Neural progenitor cell (in vitro differentiated cells): Measurements from ENCODE around the gene PHACTR1. TPM values are rescaled to one million over a fixed set of nuclear protein-coding genes. Genes with fewer than 3 reads are reported as not detected.

Experiments used
- DNase-seq: peaks from one replicate; pipeline ENCODE4 v3.0.0-alpha.2; 2016; ENCODE audit warnings: low spot score
- H2AFZ ChIP-seq: fragments of 200-600 bp; sonication (generic); replicated peaks from 2 replicates; pipeline ENCODE4 v1.6.1; 2016; ENCODE audit warnings: antibody characterized with exemption
- H3F3A ChIP-seq: fragments of 200-600 bp; sonication (generic); 2 replicates; pipeline ENCODE4 v1.6.1; 2016; ENCODE audit warnings: antibody characterized with exemption, low read depth
- H3K27ac ChIP-seq: fragments of 200-600 bp; sonication (generic); 2 replicates; pipeline ENCODE4 v1.5.1; 2016; ENCODE audit warnings: mild to moderate bottlenecking
- H3K27me3 ChIP-seq: fragments of 200-600 bp; sonication (generic); 2 replicates; pipeline ENCODE4 v1.6.1; 2016; ENCODE audit warnings: mild to moderate bottlenecking, moderate library complexity
- H3K36me3 ChIP-seq: fragments of 200-600 bp; sonication (generic); 2 replicates; pipeline ENCODE4 v1.5.1; 2016
- H3K4me1 ChIP-seq: fragments of 200-600 bp; sonication (generic); 2 replicates; pipeline ENCODE4 v1.6.1; 2016; ENCODE audit warnings: mixed run types
- H3K4me2 ChIP-seq: fragments of 200-600 bp; sonication (generic); 2 replicates; pipeline ENCODE4 v1.6.1; 2016
- H3K4me3 ChIP-seq: fragments of 200-600 bp; sonication (generic); 2 replicates; pipeline ENCODE4 v1.5.1; 2016
- H3K79me2 ChIP-seq: fragments of 200-600 bp; sonication (generic); 2 replicates; pipeline ENCODE4 v1.6.1; 2016; ENCODE audit warnings: low read depth
- H3K9ac ChIP-seq: fragments of 200-600 bp; sonication (generic); 2 replicates; pipeline ENCODE4 v1.6.1; 2016
- H3K9me3 ChIP-seq: fragments of 200-600 bp; sonication (generic); 2 replicates; pipeline ENCODE4 v1.5.1; 2016; ENCODE audit warnings: low read depth
- H4K20me1 ChIP-seq: fragments of 200-600 bp; sonication (generic); 2 replicates; pipeline ENCODE4 v1.6.1; 2016; ENCODE audit warnings: low read depth
- H3K27ac Mint-ChIP-seq: 3 replicates; pipeline ENCODE4 v1.8.0; 2021; ENCODE audit warnings: mixed read lengths
- H3K27me3 Mint-ChIP-seq: 2 replicates; pipeline ENCODE4 v1.8.0; 2022; ENCODE audit warnings: low read depth, mild to moderate bottlenecking, inconsistent platforms, moderate library complexity, mixed read lengths; ENCODE audit not compliant: insufficient read depth
- H3K36me3 Mint-ChIP-seq: 3 replicates; pipeline ENCODE4 v1.8.0; 2021; ENCODE audit warnings: mixed read lengths
- H3K4me1 Mint-ChIP-seq: 3 replicates; pipeline ENCODE4 v1.8.0; 2021; ENCODE audit warnings: mixed read lengths
- H3K4me3 Mint-ChIP-seq: 3 replicates; pipeline ENCODE4 v1.8.0; 2021; ENCODE audit warnings: mild to moderate bottlenecking, moderate library complexity, mixed read lengths
- H3K9me3 Mint-ChIP-seq: 3 replicates; pipeline ENCODE4 v1.8.0; 2020; ENCODE audit warnings: mixed read lengths
- EZH2 ChIP-seq: fragments of 200-600 bp; sonication (generic); IDR thresholded peaks from 2 replicates; pipeline ENCODE4 v1.6.1; 2017; ENCODE audit warnings: antibody characterized with exemption, mild to moderate bottlenecking, moderate library complexity
- EZH2phosphoT487 ChIP-seq: fragments of 200-600 bp; sonication (generic); IDR thresholded peaks from 2 replicates; pipeline ENCODE4 v1.6.1; 2017; ENCODE audit warnings: antibody characterized with exemption
- total RNA-seq: library from RNA; depleted of rRNA; stranded (reverse); fragments of >200 nt; gene quantifications from 2 replicates; pipeline ENCODE4 v1.2.3, GENCODE V29; 2015; ENCODE audit warnings: low replicate concordance
- TF ChIP-seq, protein P1 (sequence below): fragments of 200-600 bp; sonication (generic); IDR thresholded peaks from 2 replicates; pipeline ENCODE4 v1.5.1; 2017; ENCODE audit warnings: antibody characterized with exemption, mild to moderate bottlenecking

PHACTR1 gene
- total RNA-seq, 1 donor from 2014 or later: 2.4 TPM

DNA sequence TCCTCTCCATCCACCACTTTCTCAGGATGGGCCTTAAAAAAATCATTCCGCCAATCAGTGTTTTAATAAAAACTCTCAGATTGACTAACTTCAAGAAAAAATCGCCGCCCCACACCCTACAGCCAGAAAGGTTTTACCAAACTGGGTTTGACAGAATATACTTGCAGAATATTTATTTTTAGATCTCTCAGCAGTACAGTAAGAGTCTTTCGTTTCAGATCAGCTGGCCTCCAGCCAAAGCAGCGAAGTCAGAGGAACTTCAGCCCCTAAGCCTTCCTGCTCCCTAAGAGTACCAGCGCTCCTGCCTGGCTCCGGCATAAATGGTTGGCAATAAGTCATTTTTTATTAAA lies 587.1 kb downstream of the PHACTR1 start:
- Histone ChIP-seq H3K9me3 (no peaks in the 10 kb centered on the region), H3K79me2 (no peaks in the 10 kb centered on the region), H3K27me3 (no peaks in the 10 kb centered on the region), H4K20me1 (no peaks in the 10 kb centered on the region), H3K36me3 (peaks cover 13% of the 10 kb centered on the region), H3K4me2 (no peak overlapping the region), H3K4me1 (no peaks in the 10 kb centered on the region), H2AFZ (no peak overlapping the region), H3K9ac (no peak overlapping the region), H3K27ac (no peak overlapping the region), H3K4me3 (no peak overlapping the region), H3F3A (no peaks in the 10 kb centered on the region)
- no peaks in the 10 kb centered on the region for H3K4me1 Mint-ChIP-seq
- H3K36me3 Mint-ChIP-seq: peaks cover 25% of the 10 kb centered on the region
- TF ChIP-seq EZH2phosphoT487 (no peak), EZH2 (no peak)
- TF ChIP-seq, protein P1, sequence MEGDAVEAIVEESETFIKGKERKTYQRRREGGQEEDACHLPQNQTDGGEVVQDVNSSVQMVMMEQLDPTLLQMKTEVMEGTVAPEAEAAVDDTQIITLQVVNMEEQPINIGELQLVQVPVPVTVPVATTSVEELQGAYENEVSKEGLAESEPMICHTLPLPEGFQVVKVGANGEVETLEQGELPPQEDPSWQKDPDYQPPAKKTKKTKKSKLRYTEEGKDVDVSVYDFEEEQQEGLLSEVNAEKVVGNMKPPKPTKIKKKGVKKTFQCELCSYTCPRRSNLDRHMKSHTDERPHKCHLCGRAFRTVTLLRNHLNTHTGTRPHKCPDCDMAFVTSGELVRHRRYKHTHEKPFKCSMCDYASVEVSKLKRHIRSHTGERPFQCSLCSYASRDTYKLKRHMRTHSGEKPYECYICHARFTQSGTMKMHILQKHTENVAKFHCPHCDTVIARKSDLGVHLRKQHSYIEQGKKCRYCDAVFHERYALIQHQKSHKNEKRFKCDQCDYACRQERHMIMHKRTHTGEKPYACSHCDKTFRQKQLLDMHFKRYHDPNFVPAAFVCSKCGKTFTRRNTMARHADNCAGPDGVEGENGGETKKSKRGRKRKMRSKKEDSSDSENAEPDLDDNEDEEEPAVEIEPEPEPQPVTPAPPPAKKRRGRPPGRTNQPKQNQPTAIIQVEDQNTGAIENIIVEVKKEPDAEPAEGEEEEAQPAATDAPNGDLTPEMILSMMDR: no peak
- no peak overlapping the region for H3K27ac Mint-ChIP-seq
- H3K4me3 Mint-ChIP-seq: no peak overlapping the region
- peaks cover 3% of the 10 kb centered on the region for H3K27me3 Mint-ChIP-seq
- no peaks in the 10 kb centered on the region for H3K9me3 Mint-ChIP-seq
- no peak for DNase-seq

DNA sequence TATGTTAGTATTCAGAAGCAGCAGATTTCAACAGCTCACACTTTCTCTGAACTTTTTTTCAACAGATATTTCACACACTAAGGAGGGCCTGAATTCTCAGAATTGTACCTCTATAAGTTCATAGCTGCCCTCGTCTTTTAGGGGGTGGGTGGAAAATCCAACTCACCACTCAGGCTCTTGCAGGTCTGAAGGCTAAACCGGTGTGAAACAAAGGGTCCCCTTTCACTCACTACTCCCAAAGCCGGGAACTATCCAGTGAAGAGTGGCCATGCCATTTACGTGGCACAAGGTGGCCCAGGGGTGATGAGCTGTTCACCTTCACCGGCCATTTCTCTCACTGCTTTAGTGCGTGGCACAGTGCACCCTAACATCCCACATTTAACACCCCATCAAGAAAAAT lies 587.5 kb downstream of the PHACTR1 start:
- no peaks in the 10 kb centered on the region for H3K79me2 ChIP-seq
- H4K20me1 ChIP-seq: no peaks in the 10 kb centered on the region
- no peak for DNase-seq
- H3K4me3 ChIP-seq: no peak overlapping the region
- H3K9me3 Mint-ChIP-seq: no peaks in the 10 kb centered on the region
- H3K27ac ChIP-seq: no peak overlapping the region
- TF ChIP-seq EZH2: no peak
- TF ChIP-seq, protein P1: no peak
- TF ChIP-seq EZH2phosphoT487: no peak
- H3K27me3 Mint-ChIP-seq: peaks cover 3% of the 10 kb centered on the region
- H2AFZ ChIP-seq: no peak overlapping the region
- no peak overlapping the region for H3K27ac Mint-ChIP-seq
- no peaks in the 10 kb centered on the region for H3K9me3 ChIP-seq
- H3K36me3 Mint-ChIP-seq: peaks cover 25% of the 10 kb centered on the region
- H3K27me3 ChIP-seq: no peaks in the 10 kb centered on the region
- no peak overlapping the region for H3K4me2 ChIP-seq
- H3K4me1 ChIP-seq: no peaks in the 10 kb centered on the region
- H3K4me3 Mint-ChIP-seq: no peak overlapping the region
- H3K9ac ChIP-seq: no peak overlapping the region
- H3K4me1 Mint-ChIP-seq: no peaks in the 10 kb centered on the region
- H3F3A ChIP-seq: no peaks in the 10 kb centered on the region
- peaks cover 16% of the 10 kb centered on the region for H3K36me3 ChIP-seq

DNA sequence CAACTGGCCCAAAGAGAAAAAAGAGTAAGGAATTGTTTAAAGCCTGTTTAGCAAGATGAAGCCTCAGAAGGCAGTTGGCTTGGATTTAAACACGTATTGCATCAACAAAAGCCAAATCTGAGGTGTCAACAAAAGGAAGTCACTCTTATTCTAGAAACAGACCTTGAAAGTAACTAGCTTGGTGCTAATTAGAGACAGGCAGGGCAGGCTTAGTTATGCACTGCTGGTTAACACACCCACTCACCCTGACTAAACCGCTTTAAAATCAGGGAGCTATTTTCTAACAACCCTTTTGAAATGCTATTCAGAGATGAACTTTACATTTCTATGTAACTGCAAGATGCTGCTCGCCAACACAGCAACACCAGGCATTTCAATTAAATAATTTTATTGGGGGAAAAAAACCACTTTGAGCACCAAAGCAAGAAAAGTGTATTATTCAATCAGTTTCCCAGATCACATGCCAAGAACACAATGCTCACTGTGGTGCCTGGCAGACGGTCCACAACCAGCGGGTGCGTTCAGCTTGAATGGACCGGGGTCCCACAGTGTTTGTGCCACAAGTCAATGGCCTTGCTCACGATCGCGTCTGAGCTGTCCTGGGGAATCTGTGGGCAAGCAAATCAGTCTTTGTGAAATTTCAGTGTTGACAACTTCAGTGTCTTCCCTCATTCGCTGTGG lies 588.2 kb downstream of the PHACTR1 start:
- no peak overlapping the region for H3K4me3 ChIP-seq
- Mint-ChIP-seq H3K27ac (no peak overlapping the region), H3K4me1 (no peaks in the 10 kb centered on the region), H3K9me3 (no peaks in the 10 kb centered on the region), H3K27me3 (no peaks in the 10 kb centered on the region), H3K4me3 (no peak overlapping the region), H3K36me3 (peaks cover 28% of the 10 kb centered on the region)
- no peak overlapping the region for H2AFZ ChIP-seq
- H4K20me1 ChIP-seq: no peaks in the 10 kb centered on the region
- TF ChIP-seq EZH2phosphoT487 (no peak), EZH2 (no peak)
- TF ChIP-seq, protein P1: no peak
- H3F3A ChIP-seq: no peaks in the 10 kb centered on the region
- no peaks in the 10 kb centered on the region for H3K9me3 ChIP-seq
- H3K4me2 ChIP-seq: no peak overlapping the region
- no peaks in the 10 kb centered on the region for H3K27me3 ChIP-seq
- H3K9ac ChIP-seq: no peak overlapping the region
- no peak for DNase-seq
- H3K79me2 ChIP-seq: no peaks in the 10 kb centered on the region
- no peaks in the 10 kb centered on the region for H3K4me1 ChIP-seq
- H3K36me3 ChIP-seq: peaks cover 21% of the 10 kb centered on the region
- H3K27ac ChIP-seq: no peak overlapping the region
